HepG2 (cell line): ENCODE data around the gene RRP9. TPM values are rescaled to one million over a fixed set of nuclear protein-coding genes. Genes with fewer than 3 reads are reported as not detected.
A peak's percentile ranks its signal among the peaks of the same experiment; 100 is the strongest.

Source experiments
- AGO1 ChIP-seq: fragments of 200-400 bp; formaldehyde crosslinking; IDR thresholded peaks from 2 replicates; pipeline ENCODE4 v1.6.1; 2017; ENCODE audit warnings: mild to moderate bottlenecking, low read depth, low read length, moderate library complexity; ENCODE audit not compliant: poor library complexity, severe bottlenecking
- ATRX ChIP-seq: sonication (generic); formaldehyde crosslinking; IDR thresholded peaks from 2 replicates; pipeline ENCODE4 v1.4.0; 2020; ENCODE audit warnings: missing genetic modification reagents, borderline replicate concordance
- DMAP1 ChIP-seq: IDR thresholded peaks from 2 replicates; pipeline ENCODE4 v1.6.1; 2016
- GATAD2A ChIP-seq: IDR thresholded peaks from 2 replicates; pipeline ENCODE4 v1.6.1; 2016
- HNRNPK ChIP-seq: fragments of 200-400 bp; formaldehyde crosslinking; IDR thresholded peaks from 2 replicates; pipeline ENCODE4 v1.6.1; 2018; ENCODE audit warnings: low read length, low read depth, moderate library complexity, mild to moderate bottlenecking; ENCODE audit not compliant: poor library complexity, severe bottlenecking
- MLX ChIP-seq: IDR thresholded peaks from 2 replicates; pipeline ENCODE4 v1.6.1; 2016
- MYNN ChIP-seq: sonication (generic); formaldehyde crosslinking; IDR thresholded peaks from 2 replicates; pipeline ENCODE4 v1.4.0; 2020; ENCODE audit warnings: mild to moderate bottlenecking, low read depth, missing genetic modification reagents
- NFYC ChIP-seq: IDR thresholded peaks from 2 replicates; pipeline ENCODE4 v1.6.1; 2016; ENCODE audit warnings: missing genetic modification reagents, missing compliant biosample characterization
- PCBP1 ChIP-seq: fragments of 200-400 bp; formaldehyde crosslinking; IDR thresholded peaks from 2 replicates; pipeline ENCODE4 v1.6.1; 2017; ENCODE audit warnings: mild to moderate bottlenecking, low read depth, low read length, borderline replicate concordance
- REL ChIP-seq: sonication (generic); formaldehyde crosslinking; conservative IDR thresholded peaks from 2 replicates; pipeline ENCODE4 v1.8.0; 2022; ENCODE audit warnings: mild to moderate bottlenecking, missing genetic modification reagents, moderate library complexity
- SATB2 ChIP-seq: sonication (generic); formaldehyde crosslinking; IDR thresholded peaks from 2 replicates; pipeline ENCODE4 v1.5.0; 2020; ENCODE audit warnings: missing genetic modification reagents
- YY1 ChIP-seq: IDR thresholded peaks from 2 replicates; pipeline ENCODE4 v1.6.1; 2011; ENCODE audit warnings: low read length, low read depth, moderate library complexity, mild to moderate bottlenecking; ENCODE audit not compliant: insufficient read depth, insufficient replicate concordance
- ZNF33A ChIP-seq: sonication (generic); formaldehyde crosslinking; IDR thresholded peaks from 2 replicates; pipeline ENCODE4 v1.5.1; 2020; ENCODE audit warnings: missing genetic modification reagents, mild to moderate bottlenecking, moderate library complexity, borderline replicate concordance
- ZNF34 ChIP-seq: sonication (generic); formaldehyde crosslinking; IDR thresholded peaks from 2 replicates; pipeline ENCODE4 v1.4.0; 2020; ENCODE audit warnings: mild to moderate bottlenecking, missing genetic modification reagents, borderline replicate concordance
- ZNF510 ChIP-seq: sonication (generic); formaldehyde crosslinking; IDR thresholded peaks from 2 replicates; pipeline ENCODE4 v1.4.0; 2020; ENCODE audit warnings: low read depth, mild to moderate bottlenecking, missing genetic modification reagents
- ZNF552 ChIP-seq: sonication (generic); formaldehyde crosslinking; IDR thresholded peaks from 2 replicates; pipeline ENCODE4 v1.9.0; 2022; ENCODE audit warnings: missing genetic modification reagents, mild to moderate bottlenecking, borderline replicate concordance
- ZNF589 ChIP-seq: sonication (generic); formaldehyde crosslinking; conservative IDR thresholded peaks from 2 replicates; pipeline ENCODE4 v1.8.0; 2022; ENCODE audit warnings: mild to moderate bottlenecking, moderate library complexity, missing genetic modification reagents
- ZNF790 ChIP-seq: sonication (generic); formaldehyde crosslinking; IDR thresholded peaks from 2 replicates; pipeline ENCODE4 v1.8.0; 2022; ENCODE audit warnings: missing genetic modification reagents, mild to moderate bottlenecking, borderline replicate concordance
- polyA plus RNA-seq, 8 experiments: library from polyadenylated mRNA; depleted of rRNA in 3 of 8; stranded (reverse) in 7 of 8; unstranded in 1 of 8; fragments of >200 nt; fragmentation: Illumina TruSeq in 4 of 8; extraction: Trizol in 4 of 8; gene quantifications; 2 replicates each; pipeline versions ENCODE4 v1.2.1 to v1.2.3, GENCODE V29; 2011 to 2016; ENCODE audit warnings: low read depth in 4 of 8, missing spikeins in 1 of 8, mixed read lengths in 1 of 8; ENCODE audit not compliant: insufficient read depth in 1 of 8
- total RNA-seq, 5 experiments: library from RNA; depleted of rRNA; stranded (reverse); fragments of >200 nt; fragmentation: Illumina TruSeq; extraction: Trizol; gene quantifications; 2 replicates each; pipeline ENCODE4 v1.2.3, GENCODE V29; 2016; ENCODE audit warnings: low read depth in 1 of 5
- TF ChIP-seq, protein P1 (sequence below): conservative IDR thresholded peaks from 2 replicates; pipeline ENCODE4 v1.6.1; 2018; ENCODE audit warnings: missing genetic modification reagents
- TF ChIP-seq, protein P2 (sequence below): IDR thresholded peaks from 2 replicates; pipeline ENCODE4 v1.6.1; 2016; ENCODE audit warnings: missing genetic modification reagents, missing compliant biosample characterization
- TF ChIP-seq, protein P3 (sequence below): sonication (generic); formaldehyde crosslinking; IDR thresholded peaks from 2 replicates; pipeline ENCODE4 v1.4.0; 2020; ENCODE audit warnings: missing genetic modification reagents, borderline replicate concordance
- TF ChIP-seq, protein P4 (sequence below): sonication (generic); formaldehyde crosslinking; IDR thresholded peaks from 2 replicates; pipeline ENCODE4 v1.9.0; 2021; ENCODE audit warnings: missing genetic modification reagents, mild to moderate bottlenecking, borderline replicate concordance
- TF ChIP-seq, protein P5 (sequence below): IDR thresholded peaks from 2 replicates; pipeline ENCODE4 v1.6.1; 2016; ENCODE audit warnings: low read depth, borderline replicate concordance

RRP9 gene
- total and polyA plus RNA-seq, 2 of the 13 experiments (the other 11 are each of a cell fraction or from before 2014, with no cell fraction given): 14.8 to 44.0 TPM

DNA sequence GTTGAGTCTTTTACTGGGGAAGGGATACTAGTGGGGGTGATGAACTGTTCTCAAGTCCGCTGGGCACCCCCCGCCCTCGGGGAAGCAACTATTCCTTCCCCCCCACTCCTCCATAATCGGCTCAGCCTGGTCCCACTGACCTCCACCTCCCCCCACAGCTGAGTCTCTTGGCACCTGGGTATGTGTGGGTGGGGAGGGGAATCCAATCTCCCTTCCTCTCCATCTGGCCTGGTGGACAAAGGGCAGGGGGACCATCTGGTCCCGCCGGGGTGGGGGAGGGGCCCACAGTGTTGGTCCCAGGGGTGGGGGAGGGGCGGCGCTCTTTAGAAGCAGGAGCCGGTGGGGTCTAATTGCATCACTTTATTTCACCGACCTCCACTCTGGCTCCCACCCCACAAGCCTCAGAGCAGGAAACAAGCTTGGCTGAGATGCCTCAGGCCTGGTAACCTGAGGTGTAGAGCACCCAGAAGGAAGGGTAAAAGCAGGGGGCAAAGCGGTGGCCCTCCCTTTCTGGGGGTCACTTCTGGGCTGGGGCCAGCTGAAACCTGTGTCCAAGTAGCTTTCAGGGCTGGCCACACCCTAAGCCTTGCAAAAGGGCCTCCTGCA is 26.6 kb upstream of the RRP9 start (continued):
- TF ChIP-seq ZNF34 (CRISPR knock-in tag) (no peak), ZNF510 (no peak), PCBP1 (no peak), NFYC (CRISPR knock-in tag) (no peak), GATAD2A (CRISPR knock-in tag) (peak; percentile 6; the same call in 1 of the 2 replicates), MYNN (CRISPR knock-in tag) (no peak), HNRNPK (no peak), ZNF552 (CRISPR knock-in tag) (no peak), YY1 (no peak), SATB2 (no peak), ZNF589 (CRISPR knock-in tag) (no peak), ZNF33A (CRISPR knock-in tag) (no peak), MLX (CRISPR knock-in tag) (no peak), DMAP1 (CRISPR knock-in tag) (0 out of 2 replicates have a peak, but pooled peaks have one; percentile 15), REL (no peak), ZNF790 (CRISPR knock-in tag) (no peak), AGO1 (no peak), ATRX (CRISPR knock-in tag) (no peak)
- TF ChIP-seq, protein P1, sequence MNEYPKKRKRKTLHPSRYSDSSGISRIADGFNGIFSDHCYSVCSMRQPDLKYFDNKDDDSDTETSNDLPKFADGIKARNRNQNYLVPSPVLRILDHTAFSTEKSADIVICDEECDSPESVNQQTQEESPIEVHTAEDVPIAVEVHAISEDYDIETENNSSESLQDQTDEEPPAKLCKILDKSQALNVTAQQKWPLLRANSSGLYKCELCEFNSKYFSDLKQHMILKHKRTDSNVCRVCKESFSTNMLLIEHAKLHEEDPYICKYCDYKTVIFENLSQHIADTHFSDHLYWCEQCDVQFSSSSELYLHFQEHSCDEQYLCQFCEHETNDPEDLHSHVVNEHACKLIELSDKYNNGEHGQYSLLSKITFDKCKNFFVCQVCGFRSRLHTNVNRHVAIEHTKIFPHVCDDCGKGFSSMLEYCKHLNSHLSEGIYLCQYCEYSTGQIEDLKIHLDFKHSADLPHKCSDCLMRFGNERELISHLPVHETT (CRISPR knock-in tag): no peak
- TF ChIP-seq, protein P2, sequence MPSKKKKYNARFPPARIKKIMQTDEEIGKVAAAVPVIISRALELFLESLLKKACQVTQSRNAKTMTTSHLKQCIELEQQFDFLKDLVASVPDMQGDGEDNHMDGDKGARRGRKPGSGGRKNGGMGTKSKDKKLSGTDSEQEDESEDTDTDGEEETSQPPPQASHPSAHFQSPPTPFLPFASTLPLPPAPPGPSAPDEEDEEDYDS (CRISPR knock-in tag): no peak
- TF ChIP-seq, protein P3, sequence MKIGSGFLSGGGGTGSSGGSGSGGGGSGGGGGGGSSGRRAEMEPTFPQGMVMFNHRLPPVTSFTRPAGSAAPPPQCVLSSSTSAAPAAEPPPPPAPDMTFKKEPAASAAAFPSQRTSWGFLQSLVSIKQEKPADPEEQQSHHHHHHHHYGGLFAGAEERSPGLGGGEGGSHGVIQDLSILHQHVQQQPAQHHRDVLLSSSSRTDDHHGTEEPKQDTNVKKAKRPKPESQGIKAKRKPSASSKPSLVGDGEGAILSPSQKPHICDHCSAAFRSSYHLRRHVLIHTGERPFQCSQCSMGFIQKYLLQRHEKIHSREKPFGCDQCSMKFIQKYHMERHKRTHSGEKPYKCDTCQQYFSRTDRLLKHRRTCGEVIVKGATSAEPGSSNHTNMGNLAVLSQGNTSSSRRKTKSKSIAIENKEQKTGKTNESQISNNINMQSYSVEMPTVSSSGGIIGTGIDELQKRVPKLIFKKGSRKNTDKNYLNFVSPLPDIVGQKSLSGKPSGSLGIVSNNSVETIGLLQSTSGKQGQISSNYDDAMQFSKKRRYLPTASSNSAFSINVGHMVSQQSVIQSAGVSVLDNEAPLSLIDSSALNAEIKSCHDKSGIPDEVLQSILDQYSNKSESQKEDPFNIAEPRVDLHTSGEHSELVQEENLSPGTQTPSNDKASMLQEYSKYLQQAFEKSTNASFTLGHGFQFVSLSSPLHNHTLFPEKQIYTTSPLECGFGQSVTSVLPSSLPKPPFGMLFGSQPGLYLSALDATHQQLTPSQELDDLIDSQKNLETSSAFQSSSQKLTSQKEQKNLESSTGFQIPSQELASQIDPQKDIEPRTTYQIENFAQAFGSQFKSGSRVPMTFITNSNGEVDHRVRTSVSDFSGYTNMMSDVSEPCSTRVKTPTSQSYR: peak; percentile 92
- TF ChIP-seq, protein P4, sequence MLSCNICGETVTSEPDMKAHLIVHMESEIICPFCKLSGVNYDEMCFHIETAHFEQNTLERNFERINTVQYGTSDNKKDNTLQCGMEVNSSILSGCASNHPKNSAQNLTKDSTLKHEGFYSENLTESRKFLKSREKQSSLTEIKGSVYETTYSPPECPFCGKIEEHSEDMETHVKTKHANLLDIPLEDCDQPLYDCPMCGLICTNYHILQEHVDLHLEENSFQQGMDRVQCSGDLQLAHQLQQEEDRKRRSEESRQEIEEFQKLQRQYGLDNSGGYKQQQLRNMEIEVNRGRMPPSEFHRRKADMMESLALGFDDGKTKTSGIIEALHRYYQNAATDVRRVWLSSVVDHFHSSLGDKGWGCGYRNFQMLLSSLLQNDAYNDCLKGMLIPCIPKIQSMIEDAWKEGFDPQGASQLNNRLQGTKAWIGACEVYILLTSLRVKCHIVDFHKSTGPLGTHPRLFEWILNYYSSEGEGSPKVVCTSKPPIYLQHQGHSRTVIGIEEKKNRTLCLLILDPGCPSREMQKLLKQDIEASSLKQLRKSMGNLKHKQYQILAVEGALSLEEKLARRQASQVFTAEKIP: no peak
- TF ChIP-seq, protein P5, sequence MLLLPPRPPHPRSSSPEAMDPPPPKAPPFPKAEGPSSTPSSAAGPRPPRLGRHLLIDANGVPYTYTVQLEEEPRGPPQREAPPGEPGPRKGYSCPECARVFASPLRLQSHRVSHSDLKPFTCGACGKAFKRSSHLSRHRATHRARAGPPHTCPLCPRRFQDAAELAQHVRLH (CRISPR knock-in tag): 0 out of 2 replicates have a peak, but pooled peaks have one; percentile 8
